Common myeloid progenitor, CD34-positive (primary cell): ENCODE data around the gene COL9A3.

ENCODE experiments used
- CTCF ChIA-PET: fragments of 350-600 bp; sonication (Branson Sonifier 250); formaldehyde crosslinking; loops from one replicate; lab custom pipeline; 2021; ENCODE audit warnings: antibody characterized with exemption; lab: Charles Lee
- POLR2A ChIA-PET: fragments of 350-600 bp; sonication (Branson Sonifier 250); formaldehyde crosslinking; loops from one replicate; lab custom pipeline; 2021; ENCODE audit warnings: antibody characterized with exemption; lab: Charles Lee
- DNase-seq, 3 donors: peaks; one replicate each; pipeline versions ENCODE4 v3.0.0 to v3.0.0-alpha.2; 2013
- H3K27ac ChIP-seq, 2 experiments: 1 replicate in 1 of 2; 2 replicates in 1 of 2; pipeline ENCODE4 v1.7.0; 2013; ENCODE audit warnings: inconsistent platforms in 2 of 2, low read length in 2 of 2, mild to moderate bottlenecking in 2 of 2, low read depth in 1 of 2, moderate library complexity in 1 of 2; ENCODE audit not compliant: severe bottlenecking in 2 of 2, insufficient read depth in 1 of 2, poor library complexity in 1 of 2
- H3K27me3 ChIP-seq, 5 experiments: replicated peaks in 2 of 5; 1 replicate in 3 of 5; 2 replicates in 2 of 5; pipeline versions ENCODE4 v1.6.1 to v1.7.0; 2013; ENCODE audit warnings: low read length in 4 of 5, mild to moderate bottlenecking in 2 of 5, moderate library complexity in 2 of 5, inconsistent platforms in 1 of 5; ENCODE audit not compliant: insufficient read depth in 5 of 5, control insufficient read depth in 4 of 5
- H3K36me3 ChIP-seq, 4 experiments: 1 replicate in 2 of 4; 2 replicates in 2 of 4; pipeline versions ENCODE4 v1.6.1 to v1.7.0; 2013; ENCODE audit warnings: low read length in 3 of 4, control low read depth in 1 of 4, mild to moderate bottlenecking in 1 of 4; ENCODE audit not compliant: control insufficient read depth in 4 of 4, insufficient read depth in 4 of 4
- H3K4me1 ChIP-seq, 4 experiments: 1 replicate in 3 of 4; 2 replicates in 1 of 4; pipeline versions ENCODE4 v1.6.1 to v1.7.1; 2013; ENCODE audit warnings: low read length in 3 of 4, mild to moderate bottlenecking in 3 of 4, control low read depth in 1 of 4, inconsistent platforms in 1 of 4, moderate library complexity in 1 of 4; ENCODE audit not compliant: control insufficient read depth in 4 of 4, insufficient read depth in 4 of 4; ENCODE audit errors: control extremely low read depth in 1 of 4
- H3K4me3 ChIP-seq, 7 experiments: 1 replicate in 4 of 7; 2 replicates in 3 of 7; pipeline versions ENCODE4 v1.5.1 to v1.7.0; 2013; ENCODE audit warnings: mild to moderate bottlenecking in 7 of 7, low read length in 6 of 7, moderate library complexity in 6 of 7, inconsistent platforms in 2 of 7, low read depth in 2 of 7, control low read depth in 1 of 7; ENCODE audit not compliant: insufficient read depth in 4 of 7, control insufficient read depth in 1 of 7; ENCODE audit errors: extremely low read depth in 1 of 7
- H3K9me3 ChIP-seq, 5 experiments: 1 replicate in 4 of 5; 2 replicates in 1 of 5; pipeline versions ENCODE4 v1.6.1 to v1.7.1; 2013; ENCODE audit warnings: low read length in 4 of 5, mild to moderate bottlenecking in 2 of 5, inconsistent platforms in 1 of 5, low read depth in 1 of 5, moderate library complexity in 1 of 5; ENCODE audit not compliant: control insufficient read depth in 4 of 5, insufficient read depth in 2 of 5; ENCODE audit errors: control extremely low read depth in 1 of 5
- whole genome bisulfite sequencing: methylation state at CpG from one replicate; pipeline ENCODE4 v1.1.5; 2013; ENCODE audit not compliant: insufficient coverage; 5-methylcytosine and 5-hydroxymethylcytosine counted together

COL9A3 gene

DNA sequence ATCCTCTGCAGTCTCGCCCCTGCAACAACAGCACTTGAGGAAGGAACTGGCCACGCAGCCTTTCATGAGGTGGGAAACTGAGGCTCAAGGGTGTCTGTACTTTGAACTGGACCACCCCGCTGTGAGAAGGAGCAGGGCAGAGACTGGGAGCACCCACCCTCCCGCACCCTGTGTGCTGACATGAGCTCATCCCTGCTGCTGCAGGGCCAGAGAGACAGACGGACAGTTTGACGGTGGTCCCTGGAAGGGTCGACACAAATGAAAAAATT, 37.5 kb upstream of the COL9A3 start:
- WGBS = 98% methylated on average over 6 of the region's 7 CpGs
- Histone ChIP-seq H3K27me3 (no peaks in the 10 kb centered on the region), H3K4me3 (no peak overlapping the region), H3K4me1 (peaks cover 3 to 35% (median 29%) of the 10 kb centered on the region in 4 experiments), H3K36me3 (no peaks in the 10 kb centered on the region), H3K9me3 (no peaks in the 10 kb centered on the region), H3K27ac (no peak overlapping the region)
- CTCF ChIA-PET = interaction anchor here (1.9 kb wide), 1 partner anchor 10 kb away, joined by 6 read pairs; no protein-coding TSS in a partner anchor
- no peak for DNase-seq
- POLR2A ChIA-PET = no interaction called here

DNA sequence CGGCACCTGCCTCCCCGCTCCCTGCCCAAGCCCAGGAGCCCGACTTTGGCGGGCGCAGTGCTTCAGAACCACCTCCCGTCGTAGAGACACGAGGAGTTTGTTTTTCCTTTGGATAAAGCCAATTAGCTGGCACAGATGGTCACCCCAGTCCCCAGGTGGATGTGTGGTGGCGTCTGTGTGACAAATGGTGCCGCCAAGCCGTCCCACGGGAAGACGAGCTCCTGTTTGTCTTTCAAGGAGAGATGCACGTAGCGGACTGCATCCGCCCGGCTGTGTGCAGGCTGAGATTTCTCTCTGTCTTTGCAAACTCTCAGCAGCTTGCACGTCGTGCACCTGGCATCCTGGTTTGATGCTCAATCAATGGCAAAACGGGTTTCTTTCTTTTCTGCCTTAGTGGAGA, 36.6 kb upstream of the COL9A3 start:
- Histone ChIP-seq H3K27me3 (no peaks in the 10 kb centered on the region), H3K36me3 (no peaks in the 10 kb centered on the region), H3K4me1 (peaks cover 3 to 29% (median 23%) of the 10 kb centered on the region in 4 experiments), H3K27ac (no peak overlapping the region), H3K9me3 (no peaks in the 10 kb centered on the region), H3K4me3 (no peak overlapping the region)
- WGBS = 91% methylated on average over 19 of the region's 20 CpGs
- ChIA-PET POLR2A (no interaction called here), CTCF (interaction anchor here (1.3 to 1.9 kb wide), 2 partner anchors 9 to 76 kb away, joined by 5 to 6 read pairs; no protein-coding TSS in a partner anchor)
- no peak for DNase-seq

GRCh38 chr20:62780696-62781095, 36.2 kb upstream of the COL9A3 start:
- DNase-seq = no peak
- Histone ChIP-seq H3K4me3 (no peak overlapping the region), H3K4me1 (peaks cover 3 to 28% (median 25%) of the 10 kb centered on the region in 4 experiments), H3K9me3 (no peaks in the 10 kb centered on the region), H3K27me3 (no peaks in the 10 kb centered on the region), H3K27ac (no peak overlapping the region), H3K36me3 (no peaks in the 10 kb centered on the region)
- 92% methylated on average over 17 of the region's 17 CpGs for WGBS
- POLR2A ChIA-PET = no interaction called here
- CTCF ChIA-PET = interaction anchor here (0.9 to 1.3 kb wide), 2 partner anchors 12 to 76 kb away, joined by 3 to 5 read pairs; no protein-coding TSS in a partner anchor

DNA sequence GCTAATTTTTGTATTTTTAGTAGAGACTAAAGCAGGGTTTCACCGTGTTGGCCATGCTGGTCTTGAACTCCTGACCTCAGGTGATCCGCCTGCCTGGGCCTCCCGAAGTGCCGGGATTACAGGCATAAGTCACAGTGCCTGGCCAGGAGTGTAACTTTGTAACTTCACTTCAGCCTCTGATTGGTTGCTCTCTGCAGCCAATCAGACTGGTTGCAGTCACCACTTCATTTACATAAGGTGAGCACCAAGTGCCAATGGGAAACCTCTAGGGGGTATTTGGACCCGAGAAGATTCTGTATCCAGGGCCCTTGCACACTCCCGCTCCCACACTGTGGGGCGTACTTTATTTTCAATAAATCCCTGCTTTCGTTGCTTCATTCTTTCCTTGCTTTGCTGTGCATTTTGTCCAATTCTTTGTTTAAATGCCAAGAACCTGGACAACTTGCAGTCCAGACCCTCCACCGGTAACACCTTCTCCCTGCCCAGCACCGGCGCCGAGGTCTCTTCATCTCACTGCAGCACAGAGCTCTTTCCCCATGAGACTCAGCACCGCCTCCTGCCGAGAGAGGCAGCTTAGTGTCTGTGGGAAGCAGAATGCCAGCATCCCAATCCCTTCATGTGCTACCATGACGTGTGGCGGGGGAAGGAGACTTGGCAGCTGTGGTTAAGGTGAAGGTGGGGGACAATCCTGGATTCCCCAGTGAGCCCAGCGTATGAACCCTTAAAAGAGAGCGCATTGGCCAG, 34.5 kb upstream of the COL9A3 start:
- Histone ChIP-seq H3K9me3 (no peaks in the 10 kb centered on the region), H3K27me3 (no peaks in the 10 kb centered on the region), H3K36me3 (no peaks in the 10 kb centered on the region), H3K27ac (no peak overlapping the region), H3K4me1 (peaks cover 0 to 23% (median 14%) of the 10 kb centered on the region in 4 experiments), H3K4me3 (no peak overlapping the region)
- ChIA-PET CTCF (interaction anchor here (1.1 to 2.1 kb wide), 2 partner anchors 9 to 20 kb away, joined by 3 to 9 read pairs; no protein-coding TSS in a partner anchor), POLR2A (no interaction called here)
- 95% methylated on average over 13 of the region's 18 CpGs for WGBS
- DNase-seq = no peak

GRCh38 chr20:62782893-62783278, 34.0 kb upstream of the COL9A3 start:
- Histone ChIP-seq H3K27ac (no peak overlapping the region), H3K27me3 (no peaks in the 10 kb centered on the region), H3K4me1 (peaks cover 0 to 29% (median 13%) of the 10 kb centered on the region in 4 experiments), H3K9me3 (no peaks in the 10 kb centered on the region), H3K4me3 (no peak overlapping the region), H3K36me3 (no peaks in the 10 kb centered on the region)
- ChIA-PET POLR2A (no interaction called here), CTCF (interaction anchor here (1.1 to 2.1 kb wide), 2 partner anchors 9 to 21 kb away, joined by 3 to 9 read pairs; no protein-coding TSS in a partner anchor)
- WGBS = 42% methylated on average over 9 of the region's 9 CpGs
- DNase-seq = no peak

- ChIA-PET CTCF (no interaction called here), POLR2A (no interaction called here)
- Histone ChIP-seq H3K4me3 (no peak overlapping the region), H3K27ac (no peak overlapping the region), H3K9me3 (no peaks in the 10 kb centered on the region), H3K36me3 (no peaks in the 10 kb centered on the region), H3K4me1 (peaks cover 0 to 32% (median 13%) of the 10 kb centered on the region in 4 experiments), H3K27me3 (no peaks in the 10 kb centered on the region)
- no peak for DNase-seq
- 98% methylated on average over 15 of the region's 16 CpGs for WGBS
These were observed 32.4 kb upstream of the COL9A3 start for GRCh38 chr20:62784497-62784896.

DNA sequence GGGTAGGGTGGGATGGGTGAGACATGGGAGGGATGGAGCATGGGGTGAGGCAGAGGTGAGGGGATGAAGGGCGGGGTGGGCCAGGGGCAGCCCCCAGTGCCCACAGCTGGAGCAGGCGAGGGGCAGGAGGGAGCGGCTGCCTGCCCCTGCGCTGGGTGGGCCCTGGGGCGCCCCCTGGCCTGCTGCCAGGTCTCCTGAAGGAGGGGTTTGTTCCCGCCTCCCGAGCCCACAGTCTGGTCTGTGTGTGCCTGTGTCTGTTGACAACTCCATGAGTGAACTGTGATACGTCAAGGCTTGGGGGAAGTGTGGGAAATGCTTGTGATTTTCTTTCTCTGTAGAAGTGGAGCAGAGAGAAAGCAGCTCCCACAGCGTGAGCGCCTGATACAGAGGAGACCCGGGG, 31.5 kb upstream of the COL9A3 start:
- DNase-seq = no peak
- ChIA-PET POLR2A (no interaction called here), CTCF (no interaction called here)
- H3K4me1 ChIP-seq = peaks cover 0 to 35% (median 13%) of the 10 kb centered on the region in 4 experiments
- no peak overlapping the region for H3K4me3 ChIP-seq
- 86% methylated on average over 5 of the region's 11 CpGs for WGBS
- H3K9me3 ChIP-seq = no peaks in the 10 kb centered on the region
- H3K36me3 ChIP-seq = no peaks in the 10 kb centered on the region
- no peak overlapping the region for H3K27ac ChIP-seq
- no peaks in the 10 kb centered on the region for H3K27me3 ChIP-seq
